ENCODE data around the gene MRPL46.
"Not testable (repeated sequence)": the region's sequence is repeated elsewhere in the genome, so short reads cannot be mapped to it uniquely, and the experiment has no call there.

The MRPL46 gene

GRCh38 chr15:88438181-88438580 is 29.0 kb downstream of the MRPL46 start:
- DNase-seq: no peak

- not testable (repeated sequence) for DNase-seq
These were observed 33.1 kb downstream of the MRPL46 start for GRCh38 chr15:88434106-88434505.

GRCh38 chr15:88433046-88433685 is 34.0 kb downstream of the MRPL46 start:
- no peak for DNase-seq

GRCh38 chr15:88431441-88431840 is 35.7 kb downstream of the MRPL46 start:
- DNase-seq: no peak

- no peak for DNase-seq
These were observed 37.1 kb downstream of the MRPL46 start for GRCh38 chr15:88430051-88430450.

GRCh38 chr15:88428805-88429605 is 38.2 kb downstream of the MRPL46 start:
- no peak for DNase-seq

- DNase-seq: no peak
These were observed 39.1 kb downstream of the MRPL46 start for GRCh38 chr15:88428053-88428452.

- no peak for DNase-seq
These were observed 40.9 kb downstream of the MRPL46 start for GRCh38 chr15:88426304-88426703.

- no peak for DNase-seq
These were observed 43.9 kb downstream of the MRPL46 start for GRCh38 chr15:88423331-88423730.

GRCh38 chr15:88419830-88420229 is 47.4 kb downstream of the MRPL46 start:
- DNase-seq: no peak
